Kidney (tissue), 14 donors: ENCODE results near the gene DCTN5. TPM values are rescaled to one million over a fixed set of nuclear protein-coding genes. Genes with fewer than 3 reads are reported as not detected.

Experiments
- DNase-seq, 5 donors: peaks; one replicate each; pipeline ENCODE4 v3.0.0-alpha.2; 2013 to 2020
- FAIRE-seq: peaks from 2 replicates; lab custom pipeline; 2012; peaks lifted over from hg19 to GRCh38; lab: Jason Lieb, UNC
- H3K27ac ChIP-seq, 2 donors: one replicate each; pipeline ENCODE4 v1.7.0; 2013; ENCODE audit warnings: low read depth in 2 of 2, low read length in 2 of 2, inconsistent platforms in 1 of 2
- H3K27me3 ChIP-seq: one replicate; pipeline ENCODE4 v1.7.1; 2013; ENCODE audit warnings: low read length, inconsistent platforms; ENCODE audit not compliant: control insufficient read depth, insufficient read depth
- H3K36me3 ChIP-seq, 3 donors: one replicate each; pipeline versions ENCODE4 v1.7.0 to v1.7.1; 2013; ENCODE audit warnings: low read length in 3 of 3, control low read depth in 1 of 3, inconsistent platforms in 1 of 3; ENCODE audit not compliant: insufficient read depth in 3 of 3, control insufficient read depth in 2 of 3
- H3K4me1 ChIP-seq, 3 donors: one replicate each; pipeline versions ENCODE4 v1.7.0 to v1.7.1; 2013; ENCODE audit warnings: low read length in 3 of 3, inconsistent platforms in 1 of 3, low read depth in 1 of 3; ENCODE audit not compliant: control insufficient read depth in 2 of 3, insufficient read depth in 2 of 3
- H3K4me3 ChIP-seq, 3 donors: one replicate each; pipeline versions ENCODE4 v1.7.0 to v1.8.1; 2013; ENCODE audit warnings: low read length in 3 of 3, control low read depth in 1 of 3, inconsistent platforms in 1 of 3
- H3K9ac ChIP-seq, 3 donors: one replicate each; pipeline versions ENCODE4 v1.7.0 to v1.7.1; 2013; ENCODE audit warnings: low read length in 3 of 3, control low read depth in 1 of 3, inconsistent platforms in 1 of 3
- H3K9me3 ChIP-seq, 3 donors: one replicate each; pipeline versions ENCODE4 v1.7.0 to v1.7.1; 2013; ENCODE audit warnings: low read length in 3 of 3, control low read depth in 1 of 3, inconsistent platforms in 1 of 3; ENCODE audit not compliant: control insufficient read depth in 2 of 3, insufficient read depth in 1 of 3
- intact Hi-C: fragments of 100-400 bp; cut with DNase I; formaldehyde crosslinking; loops from one replicate; pipeline ENCODE4 v1.11.1; 2022
- polyA plus RNA-seq: library from polyadenylated mRNA; stranded (reverse); fragments of 350-450 nt; fragmentation: Illumina TruSeq; extraction: RNeasy Lipid Tissue Mini Kit (QIAGEN cat#74804); gene quantifications from one replicate; pipeline ENCODE4 v1.2.3, GENCODE V29; 2014; ENCODE audit warnings: low read depth, low replicate concordance; ENCODE audit not compliant: insufficient read depth
- total RNA-seq: library from RNA; stranded (reverse); fragmentation: NEBNext Ultra II Directional; extraction: Animal tissue kit (Norgen Biotek cat#: 25700); gene quantifications from one replicate; pipeline ENCODE4 v1.2.1, GENCODE V29; 2021
- TF ChIP-seq, protein P1 (sequence below): IDR thresholded peaks from 3 replicates; pipeline ENCODE4 v1.5.1; 2012; ENCODE audit warnings: mild to moderate bottlenecking, moderate library complexity, borderline replicate concordance; ENCODE audit not compliant: insufficient read depth; ENCODE audit errors: extremely low read depth
- donor health status: control.
- donor health status: control.
- donor health status: control.
- donor health status: control.
- donor health status: control.
- donor health status: DM: yes; HTN: yes; CAD: no.
- donor health status: Normal renal cell carcinoma (clear cell type).

Gene DCTN5
- total and polyA plus RNA-seq, 2 donors from 2014 or later: 36.5 to 60.5 TPM

DNA sequence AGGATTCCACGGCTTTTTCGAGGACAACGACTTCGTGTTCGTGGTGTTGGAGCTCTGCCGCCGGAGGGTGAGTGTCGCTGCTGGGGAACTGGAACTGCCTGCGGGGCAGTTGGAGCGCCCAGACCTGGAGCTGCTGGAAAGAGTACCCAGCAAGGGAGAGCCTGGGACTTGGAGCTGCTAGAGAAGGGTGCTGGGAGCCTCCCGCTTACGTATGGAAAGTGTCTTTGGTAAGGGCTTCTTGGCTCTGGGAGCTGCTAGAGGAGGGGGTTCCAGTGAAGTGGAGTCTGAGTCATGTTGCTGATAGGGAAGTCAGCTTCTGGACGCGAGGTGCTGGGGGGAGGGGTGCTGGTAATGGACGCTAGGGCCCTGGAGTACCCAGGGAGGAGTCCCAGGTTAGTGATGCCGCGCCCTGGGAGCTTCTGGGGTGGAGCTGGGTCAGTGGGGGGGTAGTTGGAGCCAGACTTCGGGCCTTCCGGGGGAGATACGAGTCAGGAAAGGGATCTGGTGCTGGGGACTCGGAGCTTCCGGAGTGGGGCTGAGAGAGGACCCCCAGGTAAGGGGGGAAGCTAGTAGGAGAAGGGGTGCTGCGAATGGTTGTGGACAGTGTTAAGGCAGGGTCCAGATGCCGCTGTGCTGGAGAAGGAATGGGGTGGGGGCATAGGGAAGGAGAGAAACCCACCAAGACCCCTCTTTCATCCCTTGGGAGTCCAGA, 38.2 kb downstream of the DCTN5 start:
- no peak overlapping the region for H3K27ac ChIP-seq
- FAIRE-seq (no peak), DNase-seq (peak in 4 of 5 donors; percentile 25 to 65 (median 40))
- H3K4me1 ChIP-seq: peaks cover 0 to 7% (median 0%) of the 10 kb centered on the region in 3 donors
- peak overlapping the region in 1 of 3 donors; percentile 40 for H3K9ac ChIP-seq
- no peaks in the 10 kb centered on the region for H3K9me3 ChIP-seq
- intact Hi-C loops: no loop called here
- TF ChIP-seq, protein P1, sequence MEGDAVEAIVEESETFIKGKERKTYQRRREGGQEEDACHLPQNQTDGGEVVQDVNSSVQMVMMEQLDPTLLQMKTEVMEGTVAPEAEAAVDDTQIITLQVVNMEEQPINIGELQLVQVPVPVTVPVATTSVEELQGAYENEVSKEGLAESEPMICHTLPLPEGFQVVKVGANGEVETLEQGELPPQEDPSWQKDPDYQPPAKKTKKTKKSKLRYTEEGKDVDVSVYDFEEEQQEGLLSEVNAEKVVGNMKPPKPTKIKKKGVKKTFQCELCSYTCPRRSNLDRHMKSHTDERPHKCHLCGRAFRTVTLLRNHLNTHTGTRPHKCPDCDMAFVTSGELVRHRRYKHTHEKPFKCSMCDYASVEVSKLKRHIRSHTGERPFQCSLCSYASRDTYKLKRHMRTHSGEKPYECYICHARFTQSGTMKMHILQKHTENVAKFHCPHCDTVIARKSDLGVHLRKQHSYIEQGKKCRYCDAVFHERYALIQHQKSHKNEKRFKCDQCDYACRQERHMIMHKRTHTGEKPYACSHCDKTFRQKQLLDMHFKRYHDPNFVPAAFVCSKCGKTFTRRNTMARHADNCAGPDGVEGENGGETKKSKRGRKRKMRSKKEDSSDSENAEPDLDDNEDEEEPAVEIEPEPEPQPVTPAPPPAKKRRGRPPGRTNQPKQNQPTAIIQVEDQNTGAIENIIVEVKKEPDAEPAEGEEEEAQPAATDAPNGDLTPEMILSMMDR: no peak
- H3K27me3 ChIP-seq: no peaks in the 10 kb centered on the region
- H3K4me3 ChIP-seq: peak overlapping the region in 2 of 3 donors; percentile 55 to 62
- peaks cover 5 to 18% (median 5%) of the 10 kb centered on the region in 3 donors for H3K36me3 ChIP-seq

DNA sequence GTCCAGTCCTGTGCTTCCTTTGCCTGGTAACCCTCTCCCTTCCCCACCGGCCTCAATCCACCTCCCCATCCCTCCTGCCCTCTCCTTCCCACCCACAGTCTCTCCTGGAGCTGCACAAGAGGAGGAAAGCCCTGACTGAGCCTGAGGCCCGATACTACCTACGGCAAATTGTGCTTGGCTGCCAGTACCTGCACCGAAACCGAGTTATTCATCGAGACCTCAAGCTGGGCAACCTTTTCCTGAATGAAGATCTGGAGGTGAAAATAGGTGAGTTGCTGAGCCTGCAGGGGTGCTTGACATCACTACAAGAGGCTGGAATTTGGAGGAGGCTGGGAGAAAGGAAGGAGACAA, 38.7 kb downstream of the DCTN5 start:
- peaks cover 0 to 7% (median 0%) of the 10 kb centered on the region in 3 donors for H3K4me1 ChIP-seq
- H3K9ac ChIP-seq: no peak overlapping the region
- TF ChIP-seq, protein P1: no peak
- no peaks in the 10 kb centered on the region for H3K27me3 ChIP-seq
- intact Hi-C loops: no loop called here
- H3K27ac ChIP-seq: no peak overlapping the region
- DNase-seq (no peak), FAIRE-seq (no peak)
- H3K9me3 ChIP-seq: no peaks in the 10 kb centered on the region
- peaks cover 5 to 18% (median 5%) of the 10 kb centered on the region in 3 donors for H3K36me3 ChIP-seq
- peak overlapping the region in 1 of 3 donors; percentile 45 for H3K4me3 ChIP-seq

DNA sequence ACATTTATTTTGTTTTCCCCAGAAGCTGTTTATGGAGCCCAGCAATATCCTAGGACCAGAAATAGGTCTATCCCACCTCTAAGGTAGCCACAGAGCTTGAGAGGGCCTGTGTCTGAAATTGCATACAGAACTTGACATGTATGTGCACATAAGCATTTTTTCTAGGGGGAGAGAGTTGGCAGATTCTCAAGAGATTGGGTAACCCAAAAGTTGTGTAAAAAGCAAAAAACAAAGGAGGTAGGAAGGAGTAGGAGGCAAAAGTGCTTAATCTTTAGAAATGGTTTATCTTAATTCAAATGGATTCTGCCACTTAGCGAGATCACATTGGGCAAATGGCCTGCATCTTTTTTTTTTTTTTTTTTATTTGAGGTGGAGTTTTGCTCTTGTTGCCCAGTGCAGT, 40.9 kb downstream of the DCTN5 start:
- intact Hi-C loops: no loop called here

More for the DNA sequence above, 40.9 kb downstream of the DCTN5 start:
- TF ChIP-seq, protein P1: no peak
- Histone ChIP-seq H3K4me3 (no peak overlapping the region), H3K27ac (no peak overlapping the region), H3K9ac (no peak overlapping the region), H3K36me3 (peaks cover 5 to 22% (median 5%) of the 10 kb centered on the region in 3 donors), H3K9me3 (no peaks in the 10 kb centered on the region), H3K4me1 (peaks cover 0 to 7% (median 0%) of the 10 kb centered on the region in 3 donors), H3K27me3 (no peaks in the 10 kb centered on the region)
- DNase-seq: no peak
- FAIRE-seq: no peak
